Activated T-helper 2 cell treated with anti-CD3 and anti-CD28 coated beads, Interferon-gamma antibody, Interleukin-2, Interleukin-4, amounts not matched to agents 10 μg/mL and 5 μg/mL and 100 μg/mL, durations not matched to agents 14 hours and 24 hours and 36 hours (primary cell): ENCODE measurements around the gene DGKI. TPM values are rescaled to one million over a fixed set of nuclear protein-coding genes. Genes with fewer than 3 reads are reported as not detected.

Experiments
- DNase-seq: peaks from one replicate; pipeline ENCODE4 v3.0.0; 2021; ENCODE audit warnings: low spot score
- H3K27ac Mint-ChIP-seq: one replicate; pipeline ENCODE4 v1.8.0; 2021; ENCODE audit warnings: mixed read lengths
- H3K27me3 Mint-ChIP-seq: one replicate; pipeline ENCODE4 v1.8.0; 2021; ENCODE audit warnings: low read depth, mixed read lengths
- H3K36me3 Mint-ChIP-seq: one replicate; pipeline ENCODE4 v1.8.0; 2021; ENCODE audit warnings: low read depth, mixed read lengths
- H3K4me1 Mint-ChIP-seq: one replicate; pipeline ENCODE4 v1.8.0; 2021; ENCODE audit warnings: low read depth, mixed read lengths
- H3K4me3 Mint-ChIP-seq: one replicate; pipeline ENCODE4 v1.8.0; 2021; ENCODE audit warnings: low read depth, mild to moderate bottlenecking, moderate library complexity, mixed read lengths
- H3K9me3 Mint-ChIP-seq: one replicate; pipeline ENCODE4 v1.8.0; 2021; ENCODE audit warnings: mixed read lengths
- intact Hi-C: fragments of 100-400 bp; cut with micrococcal nuclease; formaldehyde crosslinking; loops from one replicate; pipeline ENCODE4 v1.15.1; 2023
- total RNA-seq: library from RNA; stranded (reverse); gene quantifications from 2 replicates; pipeline ENCODE4 v1.2.3, GENCODE V29; 2022

The DGKI gene
- total RNA-seq, 1 donor from 2014 or later = 3.9 TPM

DNA sequence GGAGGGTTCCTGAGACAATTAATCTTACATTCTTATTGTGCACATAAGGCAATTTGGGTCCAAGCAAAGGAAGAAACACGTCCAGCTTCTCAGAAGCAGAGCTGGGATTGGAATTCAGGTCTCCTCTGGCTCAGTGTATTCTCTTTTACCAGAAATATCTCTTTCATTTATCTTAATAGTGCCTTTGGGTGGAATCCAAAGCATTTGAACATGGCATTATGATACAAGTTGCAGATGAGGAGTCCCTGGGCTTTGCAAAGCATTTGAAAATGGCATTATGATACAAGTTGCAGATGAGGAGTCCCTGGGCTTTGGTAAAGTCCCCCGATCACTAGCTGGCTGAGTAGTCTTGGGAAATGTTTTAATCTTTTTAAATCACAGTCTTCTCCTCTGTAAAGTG, 473.3 kb downstream of the DGKI start:
- Mint-ChIP-seq H3K4me3 (no peak overlapping the region), H3K27ac (no peak overlapping the region), H3K9me3 (no peaks in the 10 kb centered on the region), H3K4me1 (no peaks in the 10 kb centered on the region), H3K27me3 (no peaks in the 10 kb centered on the region), H3K36me3 (no peaks in the 10 kb centered on the region)
- intact Hi-C loops = no loop called here
- no peak for DNase-seq

DNA sequence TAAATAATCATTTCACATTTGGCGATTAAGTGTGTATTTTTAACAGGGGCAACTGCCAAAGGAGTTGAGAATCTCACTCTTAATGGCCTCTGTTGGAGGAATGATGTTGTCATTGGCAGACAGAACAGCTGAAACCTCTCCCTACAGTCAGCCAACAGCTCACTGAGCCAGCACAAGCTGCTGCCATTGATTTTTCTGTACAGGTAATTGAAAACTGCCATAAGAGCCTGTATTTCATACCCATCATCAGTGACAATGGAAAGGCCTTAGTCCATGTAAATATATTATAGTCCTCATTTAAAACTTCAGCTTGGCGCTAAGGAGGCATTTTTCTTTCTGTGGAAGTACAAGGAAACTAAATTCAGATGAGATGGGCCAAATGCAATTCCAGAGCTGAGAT, 475.2 kb downstream of the DGKI start:
- Mint-ChIP-seq H3K36me3 (no peaks in the 10 kb centered on the region), H3K27ac (no peak overlapping the region), H3K4me3 (no peak overlapping the region), H3K9me3 (no peaks in the 10 kb centered on the region), H3K27me3 (no peaks in the 10 kb centered on the region), H3K4me1 (no peaks in the 10 kb centered on the region)
- DNase-seq = no peak
- intact Hi-C loops = no loop called here

- intact Hi-C loops = no loop called here
- Mint-ChIP-seq H3K9me3 (peaks cover 15% of the 10 kb centered on the region), H3K4me3 (no peak overlapping the region), H3K27me3 (no peaks in the 10 kb centered on the region), H3K4me1 (no peaks in the 10 kb centered on the region), H3K27ac (no peak overlapping the region), H3K36me3 (no peaks in the 10 kb centered on the region)
- no peak for DNase-seq
These were observed 479.8 kb downstream of the DGKI start for GRCh38 chr7:137366995-137367394.

- H3K27ac Mint-ChIP-seq = no peak overlapping the region
- no peaks in the 10 kb centered on the region for H3K4me1 Mint-ChIP-seq
- H3K27me3 Mint-ChIP-seq = no peaks in the 10 kb centered on the region
- H3K4me3 Mint-ChIP-seq = no peak overlapping the region
- H3K9me3 Mint-ChIP-seq = peaks cover 40% of the 10 kb centered on the region
- intact Hi-C loops = no loop called here
- no peak for DNase-seq
- H3K36me3 Mint-ChIP-seq = no peaks in the 10 kb centered on the region
These were observed 483.1 kb downstream of the DGKI start for GRCh38 chr7:137363683-137364082.

DNA sequence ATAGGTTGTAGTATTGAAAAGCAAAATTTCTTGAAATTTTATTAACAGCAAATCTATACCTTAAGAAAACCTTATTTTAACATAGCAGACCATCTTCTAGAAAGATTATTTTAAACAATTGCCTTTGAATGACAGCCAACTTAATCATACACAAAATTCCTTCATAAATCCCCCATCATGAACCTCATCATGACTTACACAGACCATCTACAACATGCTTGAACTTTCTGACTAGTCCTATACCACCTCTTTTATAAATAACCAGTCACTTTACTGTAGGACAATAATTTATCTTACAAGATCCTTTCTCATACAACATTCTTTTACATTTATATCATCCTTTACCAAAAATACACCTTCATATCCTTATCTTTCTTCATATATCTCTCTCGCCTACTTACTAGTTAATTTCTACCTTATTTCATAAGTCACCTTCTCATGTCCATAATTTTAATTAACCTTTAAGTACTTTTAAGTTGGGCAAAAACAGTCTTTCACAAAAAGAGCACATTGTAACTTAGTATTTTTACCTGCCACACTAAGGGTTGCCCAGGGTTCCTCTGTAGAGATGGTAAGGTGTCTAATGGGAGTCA, 486.6 kb downstream of the DGKI start:
- Mint-ChIP-seq H3K4me3 (no peak overlapping the region), H3K4me1 (no peaks in the 10 kb centered on the region), H3K36me3 (no peaks in the 10 kb centered on the region), H3K27me3 (no peaks in the 10 kb centered on the region), H3K27ac (no peak overlapping the region), H3K9me3 (peaks cover 46% of the 10 kb centered on the region)
- DNase-seq = no peak
- intact Hi-C loops = no loop called here

GRCh38 chr7:137354961-137355360, 491.8 kb downstream of the DGKI start:
- no peaks in the 10 kb centered on the region for H3K4me1 Mint-ChIP-seq
- intact Hi-C loops = no loop called here
- H3K4me3 Mint-ChIP-seq = no peak overlapping the region

DNA sequence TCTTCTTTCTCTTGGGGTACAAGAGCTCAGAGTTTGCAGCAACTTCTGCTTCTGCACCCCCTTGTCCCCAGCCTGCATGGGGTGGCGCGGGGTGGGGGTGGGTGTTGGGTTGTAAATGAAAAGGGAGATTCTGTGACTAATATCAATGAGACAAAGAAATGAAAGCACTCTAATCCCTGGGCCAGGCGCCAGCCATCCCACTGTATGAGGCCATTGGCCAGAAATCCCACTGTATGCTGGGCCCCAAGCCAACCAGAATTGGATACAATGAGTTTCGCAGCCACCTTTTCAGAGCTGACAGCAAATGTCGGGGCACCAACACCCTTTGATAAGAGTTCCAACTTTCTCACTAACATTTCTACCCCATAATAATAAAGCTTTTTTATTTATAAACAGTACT, 492.4 kb downstream of the DGKI start:
- intact Hi-C loops = no loop called here
- no peaks in the 10 kb centered on the region for H3K4me1 Mint-ChIP-seq

More at GRCh38 chr7:137354961-137355360, 491.8 kb downstream of the DGKI start:
- H3K9me3 Mint-ChIP-seq = peaks cover 12% of the 10 kb centered on the region
- no peaks in the 10 kb centered on the region for H3K36me3 Mint-ChIP-seq
- H3K27ac Mint-ChIP-seq = no peak overlapping the region
- no peaks in the 10 kb centered on the region for H3K27me3 Mint-ChIP-seq
- DNase-seq = no peak

GRCh38 chr7:137351941-137352340, 494.8 kb downstream of the DGKI start:
- Mint-ChIP-seq H3K27ac (no peak overlapping the region), H3K4me3 (no peak overlapping the region), H3K9me3 (no peaks in the 10 kb centered on the region), H3K36me3 (no peaks in the 10 kb centered on the region), H3K4me1 (no peaks in the 10 kb centered on the region), H3K27me3 (no peaks in the 10 kb centered on the region)
- intact Hi-C loops = no loop called here
- DNase-seq = no peak

More for the DNA sequence above, 492.4 kb downstream of the DGKI start:
- Mint-ChIP-seq H3K4me3 (no peak overlapping the region), H3K27me3 (no peaks in the 10 kb centered on the region), H3K36me3 (no peaks in the 10 kb centered on the region), H3K27ac (no peak overlapping the region), H3K9me3 (peaks cover 7% of the 10 kb centered on the region)
- DNase-seq = no peak

- DNase-seq = no peak
- Mint-ChIP-seq H3K36me3 (no peaks in the 10 kb centered on the region), H3K27ac (no peak overlapping the region), H3K27me3 (peaks cover 2% of the 10 kb centered on the region), H3K9me3 (no peaks in the 10 kb centered on the region), H3K4me1 (no peaks in the 10 kb centered on the region), H3K4me3 (no peak overlapping the region)
- intact Hi-C loops = no loop called here
These were observed 500.9 kb downstream of the DGKI start for GRCh38 chr7:137345799-137346449.

DNA sequence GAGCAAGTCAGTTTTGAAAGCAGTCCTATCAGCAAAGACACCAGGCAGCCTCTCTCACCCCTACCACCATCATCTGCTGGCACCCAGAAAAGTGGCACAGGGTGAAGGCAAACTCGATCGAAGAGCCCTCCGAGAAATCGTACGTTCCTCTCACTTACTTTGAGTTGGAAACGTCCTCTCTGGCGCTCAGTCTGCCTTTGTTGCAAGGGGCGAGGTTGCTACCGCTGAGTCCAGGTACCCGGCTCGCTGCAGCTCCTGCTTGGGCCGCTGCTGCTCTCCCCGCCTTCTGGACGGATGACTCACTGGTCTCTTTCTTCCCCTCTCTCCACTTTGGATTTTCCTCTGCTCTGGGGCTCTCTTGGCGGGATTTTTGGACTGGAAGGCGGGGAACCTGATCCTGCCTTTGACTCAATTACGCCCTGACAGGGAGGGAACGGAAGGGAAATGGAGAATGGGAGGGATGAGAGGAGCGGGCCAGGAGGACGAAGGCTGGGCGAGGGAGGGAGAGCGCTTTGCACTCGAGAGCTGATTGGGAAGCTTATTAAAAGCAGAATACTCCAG, 503.4 kb downstream of the DGKI start, which contains the start of gene PTN:
PTN (minus strand) TSS at position 453 of the 561 bp plus-strand sequence. CDS start 88,760 bp downstream, outside the sequence.
- Mint-ChIP-seq H3K4me3 (no peak within 1 kb of the TSS), H3K36me3 (no peaks in the 10 kb centered on the region), H3K27me3 (peaks cover 2% of the 10 kb centered on the region), H3K9me3 (peaks cover 3% of the 10 kb centered on the region), H3K27ac (no peak within 1 kb of the TSS), H3K4me1 (no peaks in the 10 kb centered on the region)
- intact Hi-C loops = no loop called here
- DNase-seq = no peak

DNA sequence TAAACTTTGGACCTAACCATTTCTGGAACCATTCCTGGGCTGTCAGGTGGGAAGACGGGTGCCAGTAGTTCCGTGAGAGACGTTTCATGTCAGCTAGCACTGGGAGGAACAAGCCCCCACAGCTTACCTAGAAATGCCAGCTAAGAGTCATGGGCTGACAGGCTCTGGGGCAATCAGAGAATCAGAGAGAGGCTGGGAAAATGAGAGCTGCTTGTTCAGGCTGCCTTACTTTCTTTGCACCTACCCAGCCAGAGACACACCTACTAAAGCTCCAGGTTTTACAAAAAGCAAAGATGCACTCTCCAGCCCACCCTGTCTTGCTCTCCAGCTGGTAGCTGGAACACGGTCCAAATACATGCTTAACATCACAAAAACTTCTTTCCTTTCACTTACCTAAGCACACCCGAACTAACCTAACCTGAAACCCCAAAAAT, 503.9 kb downstream of the DGKI start:
- Mint-ChIP-seq H3K27me3 (peaks cover 2% of the 10 kb centered on the region), H3K4me1 (no peaks in the 10 kb centered on the region), H3K4me3 (no peak overlapping the region), H3K9me3 (peaks cover 3% of the 10 kb centered on the region), H3K36me3 (no peaks in the 10 kb centered on the region), H3K27ac (no peak overlapping the region)
- DNase-seq = no peak
- intact Hi-C loops = no loop called here

- no peak for DNase-seq
- intact Hi-C loops = no loop called here
- no peaks in the 10 kb centered on the region for H3K4me1 Mint-ChIP-seq
- H3K9me3 Mint-ChIP-seq = peaks cover 3% of the 10 kb centered on the region
- H3K36me3 Mint-ChIP-seq = no peaks in the 10 kb centered on the region
- H3K27ac Mint-ChIP-seq = no peak overlapping the region
- H3K27me3 Mint-ChIP-seq = peaks cover 2% of the 10 kb centered on the region
- no peak overlapping the region for H3K4me3 Mint-ChIP-seq
These were observed 504.5 kb downstream of the DGKI start for GRCh38 chr7:137342265-137342664.

DNA sequence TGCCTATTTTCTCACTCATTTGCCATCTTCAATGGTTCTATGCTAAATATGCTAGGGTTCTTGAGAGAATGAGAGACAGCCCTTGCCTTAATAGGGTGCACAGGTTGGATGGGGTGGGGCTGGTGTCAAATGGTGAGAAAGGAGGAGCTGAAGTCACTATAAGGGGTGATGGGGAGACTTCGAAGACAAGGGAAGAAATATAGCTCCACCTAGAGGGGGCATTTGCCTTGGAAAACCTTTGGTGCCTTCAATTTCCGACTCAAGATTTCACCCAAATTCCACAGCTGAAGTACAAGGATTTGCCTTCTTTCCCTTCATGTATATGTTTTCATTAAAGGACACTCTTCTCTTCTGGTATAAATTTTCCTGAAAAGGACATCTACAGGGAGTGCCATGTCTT, 508.9 kb downstream of the DGKI start:
- no peak for DNase-seq
- Mint-ChIP-seq H3K27ac (no peak overlapping the region), H3K4me3 (no peak overlapping the region), H3K4me1 (no peaks in the 10 kb centered on the region), H3K27me3 (no peaks in the 10 kb centered on the region), H3K36me3 (no peaks in the 10 kb centered on the region), H3K9me3 (peaks cover 7% of the 10 kb centered on the region)
- intact Hi-C loops = no loop called here
